Stimulated activated CD8-positive, alpha-beta memory T cell treated with anti-CD3 and anti-CD28 coated beads, Interleukin-7, amount 100 ng/mL, for 1 hour (primary cell): ENCODE data around the gene CPNE8.

Experiments
- DNase-seq, 2 donors: peaks; one replicate each; pipeline ENCODE4 v3.0.0-alpha.2; 2020; ENCODE audit warnings: low read depth in 2 of 2

CPNE8 gene

GRCh38 chr12:38895446-38895845, 9.9 kb downstream of the CPNE8 start:
- DNase-seq: no peak

- DNase-seq: no peak
Measured at GRCh38 chr12:38892976-38893375, 12.4 kb downstream of the CPNE8 start.

- DNase-seq: no peak
Measured at GRCh38 chr12:38892087-38892786, 13.2 kb downstream of the CPNE8 start.

- DNase-seq: no peak
Measured at GRCh38 chr12:38890102-38890855, 15.1 kb downstream of the CPNE8 start.

GRCh38 chr12:38889297-38889815, 16.0 kb downstream of the CPNE8 start:
- DNase-seq: no peak

GRCh38 chr12:38887770-38888169, 17.6 kb downstream of the CPNE8 start:
- no peak for DNase-seq

- DNase-seq: no peak
Measured at GRCh38 chr12:38886931-38887330, 18.5 kb downstream of the CPNE8 start.

- DNase-seq: no peak
Measured at GRCh38 chr12:38886064-38886463, 19.3 kb downstream of the CPNE8 start.

GRCh38 chr12:38884666-38885065, 20.7 kb downstream of the CPNE8 start:
- DNase-seq: no peak

GRCh38 chr12:38883629-38884134, 21.7 kb downstream of the CPNE8 start:
- no peak for DNase-seq

GRCh38 chr12:38880288-38880687, 25.1 kb downstream of the CPNE8 start:
- no peak for DNase-seq

GRCh38 chr12:38878986-38879385, 26.4 kb downstream of the CPNE8 start:
- no peak for DNase-seq

GRCh38 chr12:38878333-38878705, 27.1 kb downstream of the CPNE8 start:
- DNase-seq: no peak

- no peak for DNase-seq
Measured at GRCh38 chr12:38875586-38876228, 29.7 kb downstream of the CPNE8 start.

- no peak for DNase-seq
Measured at GRCh38 chr12:38872561-38872960, 32.8 kb downstream of the CPNE8 start.

- no peak for DNase-seq
Measured at GRCh38 chr12:38872156-38872555, 33.2 kb downstream of the CPNE8 start.

GRCh38 chr12:38869036-38869435, 36.4 kb downstream of the CPNE8 start:
- DNase-seq: no peak

GRCh38 chr12:38850461-38850860, 54.9 kb downstream of the CPNE8 start:
- no peak for DNase-seq

GRCh38 chr12:38847247-38847646, 58.1 kb downstream of the CPNE8 start:
- no peak for DNase-seq

GRCh38 chr12:38844267-38844666, 61.1 kb downstream of the CPNE8 start:
- DNase-seq: no peak

GRCh38 chr12:38838056-38838850, 67.1 kb downstream of the CPNE8 start:
- no peak for DNase-seq

- no peak for DNase-seq
Measured at GRCh38 chr12:38831715-38832114, 73.7 kb downstream of the CPNE8 start.
